Trophoblast cell (in vitro differentiated cells and primary cell): ENCODE data around the gene SLC7A6.

Source experiments
- DNase-seq, 2 donors: peaks; one replicate each; pipeline ENCODE4 v3.0.0-alpha.2; 2016
- H2AFZ ChIP-seq: 2 replicates; pipeline ENCODE4 v1.6.1; 2013; ENCODE audit warnings: low read length, moderate library complexity, mild to moderate bottlenecking; ENCODE audit not compliant: insufficient read depth, poor library complexity
- H2AK5ac ChIP-seq: 2 replicates; pipeline ENCODE4 v1.6.1; 2013; ENCODE audit warnings: mild to moderate bottlenecking, low read length
- H2BK120ac ChIP-seq: 2 replicates; pipeline ENCODE4 v1.6.1; 2013; ENCODE audit warnings: low read length, mild to moderate bottlenecking, moderate library complexity; ENCODE audit not compliant: insufficient read depth, poor library complexity
- H2BK12ac ChIP-seq: 2 replicates; pipeline ENCODE4 v1.6.1; 2013; ENCODE audit warnings: mild to moderate bottlenecking, low read length, moderate library complexity
- H2BK5ac ChIP-seq: 2 replicates; pipeline ENCODE4 v1.6.1; 2013; ENCODE audit warnings: low read length, low read depth, moderate library complexity, mild to moderate bottlenecking; ENCODE audit not compliant: poor library complexity
- H3K14ac ChIP-seq: 2 replicates; pipeline ENCODE4 v1.6.1; 2013; ENCODE audit warnings: mild to moderate bottlenecking, low read length
- H3K18ac ChIP-seq: 2 replicates; pipeline ENCODE4 v1.6.1; 2013; ENCODE audit warnings: mild to moderate bottlenecking, low read length
- H3K23ac ChIP-seq: 2 replicates; pipeline ENCODE4 v1.6.1; 2013; ENCODE audit warnings: low read length
- H3K27ac ChIP-seq: 2 replicates; pipeline ENCODE4 v1.5.1; 2013; ENCODE audit warnings: low read depth, mild to moderate bottlenecking, inconsistent platforms, low read length, moderate library complexity
- H3K27me3 ChIP-seq: 2 replicates; pipeline ENCODE4 v1.6.1; 2013; ENCODE audit warnings: inconsistent platforms, mild to moderate bottlenecking, low read length, moderate library complexity; ENCODE audit not compliant: insufficient read depth
- H3K36me3 ChIP-seq, 2 experiments: 1 replicate in 1 of 2; 2 replicates in 1 of 2; pipeline ENCODE4 v1.6.1; 2013; ENCODE audit warnings: low read length in 2 of 2, mild to moderate bottlenecking in 2 of 2, moderate library complexity in 1 of 2; ENCODE audit not compliant: insufficient read depth in 2 of 2, control insufficient read depth in 1 of 2
- H3K4ac ChIP-seq: 2 replicates; pipeline ENCODE4 v1.6.1; 2013; ENCODE audit warnings: low read depth, mild to moderate bottlenecking, low read length, moderate library complexity
- H3K4me1 ChIP-seq, 2 experiments: 1 replicate in 1 of 2; 2 replicates in 1 of 2; pipeline ENCODE4 v1.6.1; 2013; ENCODE audit warnings: low read length in 2 of 2, mild to moderate bottlenecking in 2 of 2, moderate library complexity in 1 of 2; ENCODE audit not compliant: insufficient read depth in 2 of 2, control insufficient read depth in 1 of 2
- H3K4me2 ChIP-seq: 2 replicates; pipeline ENCODE4 v1.6.1; 2013; ENCODE audit warnings: inconsistent platforms, mild to moderate bottlenecking, low read length, moderate library complexity
- H3K4me3 ChIP-seq: 2 replicates; pipeline ENCODE4 v1.5.1; 2013; ENCODE audit warnings: mild to moderate bottlenecking, low read depth, low read length, inconsistent platforms
- H3K79me1 ChIP-seq: one replicate; pipeline ENCODE4 v1.6.1; 2013; ENCODE audit warnings: low read length
- H3K79me2 ChIP-seq: 2 replicates; pipeline ENCODE4 v1.6.1; 2013; ENCODE audit warnings: low read length, mild to moderate bottlenecking; ENCODE audit not compliant: control insufficient read depth, insufficient read depth, poor library complexity
- H3K9ac ChIP-seq: 2 replicates; pipeline ENCODE4 v1.6.1; 2013; ENCODE audit warnings: mild to moderate bottlenecking, low read length
- H3K9me3 ChIP-seq: 2 replicates; pipeline ENCODE4 v1.6.1; 2013; ENCODE audit warnings: low read depth, mild to moderate bottlenecking, control low read depth, inconsistent platforms, low read length; ENCODE audit not compliant: insufficient read depth
- H4K12ac ChIP-seq: 2 replicates; pipeline ENCODE4 v1.6.1; 2013; ENCODE audit warnings: low read depth, mild to moderate bottlenecking, low read length, moderate library complexity
- H4K8ac ChIP-seq: 2 replicates; pipeline ENCODE4 v1.6.1; 2013; ENCODE audit warnings: low read depth, mild to moderate bottlenecking, low read length, moderate library complexity
- H4K91ac ChIP-seq: one replicate; pipeline ENCODE4 v1.6.1; 2013; ENCODE audit warnings: low read depth, mild to moderate bottlenecking, low read length, moderate library complexity
- WGBS: extraction: QIAGEN DNeasy Blood & Tissue Kit; methylation state at CpG from one replicate; pipeline ENCODE4 v1.1.7; 2013; ENCODE audit warnings: missing lambda C conversion rate; ENCODE audit not compliant: insufficient read length, insufficient coverage; ENCODE audit errors: extremely low coverage; 5-methylcytosine and 5-hydroxymethylcytosine counted together

The SLC7A6 gene

DNA sequence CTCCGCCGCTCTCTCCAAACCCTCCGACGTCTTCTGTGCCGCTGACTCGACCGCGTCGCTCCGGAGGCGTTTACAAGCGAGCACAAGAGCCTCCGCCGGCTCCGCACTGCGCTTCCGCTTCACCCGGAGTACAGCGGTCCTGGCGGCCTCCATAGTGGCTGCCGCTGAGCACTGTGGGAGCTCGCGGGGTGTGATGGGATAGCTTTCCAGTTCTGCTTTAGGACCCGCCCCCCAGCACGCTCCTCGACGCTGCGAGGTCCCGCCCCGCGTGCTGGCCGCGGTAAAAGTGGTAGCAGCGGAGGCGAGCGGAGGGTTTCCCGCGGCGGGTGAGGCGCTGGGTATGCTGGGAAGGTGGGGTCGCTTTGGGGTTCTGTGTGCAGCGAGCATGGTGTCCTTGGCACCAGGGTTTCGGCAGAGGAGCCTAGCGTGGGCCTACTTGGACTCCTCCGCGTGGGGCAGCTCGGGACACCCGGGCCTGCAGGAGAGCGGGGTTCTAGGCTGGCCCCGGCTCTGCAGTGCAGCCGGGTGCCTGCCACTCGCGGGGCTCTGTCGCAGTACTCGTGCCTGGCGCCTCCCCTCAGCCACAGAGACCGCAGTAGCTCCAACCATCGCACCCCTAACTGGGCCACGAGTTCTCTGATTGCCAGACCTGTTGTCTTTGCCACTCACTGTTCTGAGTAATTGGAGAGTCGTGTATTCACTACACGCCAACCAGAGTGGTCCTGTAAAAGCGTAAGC is 46.6 kb downstream of the SLC7A6 start, which contains the start of the genes PRMT7 and SLC7A6OS:
PRMT7 (plus strand) TSS at position 246 of the 738 bp plus-strand sequence. CDS start 4,961 bp downstream, outside the sequence.
SLC7A6OS (minus strand) TSS at position 173 of the 738 bp plus-strand sequence; CDS start at position 153, 20 bp downstream.
- peak within 1 kb of the TSS; percentile 61 for H4K8ac ChIP-seq
- H3K4ac ChIP-seq, result peak within 1 kb of the TSS; percentile 13
- peak within 1 kb of the TSS; percentile 44 for H4K91ac ChIP-seq
- peak; percentile 87 to 88 for DNase-seq
- H2AK5ac ChIP-seq, result peak within 1 kb of the TSS; percentile 28
- peaks cover 10% of the 10 kb centered on the region for H3K79me2 ChIP-seq
- peak within 1 kb of the TSS; percentile 58 for H2AFZ ChIP-seq
- H3K14ac ChIP-seq, result peak within 1 kb of the TSS; percentile 75
- no peak within 1 kb of the TSS for H3K23ac ChIP-seq
- H3K4me3 ChIP-seq, result peak within 1 kb of the TSS; percentile 96
- H3K36me3 ChIP-seq, result peaks cover 17 to 18% of the 10 kb centered on the region in 2 experiments
- peaks cover 0 to 7% of the 10 kb centered on the region in 2 experiments for H3K4me1 ChIP-seq
- H3K9me3 ChIP-seq, result no peaks in the 10 kb centered on the region
- peak within 1 kb of the TSS; percentile 67 for H2BK120ac ChIP-seq
- peak within 1 kb of the TSS; percentile 39 for H4K12ac ChIP-seq
- no peak within 1 kb of the TSS for H2BK5ac ChIP-seq
- H3K27me3 ChIP-seq, result no peaks in the 10 kb centered on the region
- no peak within 1 kb of the TSS for H2BK12ac ChIP-seq
- peak within 1 kb of the TSS; percentile 67 for H3K4me2 ChIP-seq
- H3K79me1 ChIP-seq, result peaks cover 6% of the 10 kb centered on the region
- H3K27ac ChIP-seq, result peak within 1 kb of the TSS; percentile 44
- WGBS, result no CpG with 5 or more reads among the region's 62 CpGs
- H3K9ac ChIP-seq, result peak within 1 kb of the TSS; percentile 85
- H3K18ac ChIP-seq, result peak within 1 kb of the TSS; percentile 61

DNA sequence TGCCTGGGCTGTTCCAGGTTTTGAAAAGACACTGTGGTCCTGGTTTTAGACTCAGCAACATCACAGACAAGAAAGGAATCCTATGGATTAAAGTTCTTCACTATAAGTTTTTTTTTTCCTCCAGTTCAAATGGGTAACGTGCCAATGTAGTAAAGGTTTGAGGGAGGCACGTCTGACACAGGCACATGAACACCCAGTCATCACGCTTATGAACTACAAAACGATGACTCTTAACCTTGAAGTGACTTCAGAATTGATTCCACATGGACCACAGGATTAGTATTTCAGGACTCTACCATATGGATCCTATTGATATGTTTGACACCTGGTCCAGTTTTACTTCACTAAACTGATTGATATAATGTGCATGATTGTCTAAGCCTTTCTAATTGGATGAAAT is 48.8 kb downstream of the SLC7A6 start:
- no CpG with 5 or more reads among the region's 4 CpGs for WGBS
- no peak overlapping the region for H3K9ac ChIP-seq

DNA sequence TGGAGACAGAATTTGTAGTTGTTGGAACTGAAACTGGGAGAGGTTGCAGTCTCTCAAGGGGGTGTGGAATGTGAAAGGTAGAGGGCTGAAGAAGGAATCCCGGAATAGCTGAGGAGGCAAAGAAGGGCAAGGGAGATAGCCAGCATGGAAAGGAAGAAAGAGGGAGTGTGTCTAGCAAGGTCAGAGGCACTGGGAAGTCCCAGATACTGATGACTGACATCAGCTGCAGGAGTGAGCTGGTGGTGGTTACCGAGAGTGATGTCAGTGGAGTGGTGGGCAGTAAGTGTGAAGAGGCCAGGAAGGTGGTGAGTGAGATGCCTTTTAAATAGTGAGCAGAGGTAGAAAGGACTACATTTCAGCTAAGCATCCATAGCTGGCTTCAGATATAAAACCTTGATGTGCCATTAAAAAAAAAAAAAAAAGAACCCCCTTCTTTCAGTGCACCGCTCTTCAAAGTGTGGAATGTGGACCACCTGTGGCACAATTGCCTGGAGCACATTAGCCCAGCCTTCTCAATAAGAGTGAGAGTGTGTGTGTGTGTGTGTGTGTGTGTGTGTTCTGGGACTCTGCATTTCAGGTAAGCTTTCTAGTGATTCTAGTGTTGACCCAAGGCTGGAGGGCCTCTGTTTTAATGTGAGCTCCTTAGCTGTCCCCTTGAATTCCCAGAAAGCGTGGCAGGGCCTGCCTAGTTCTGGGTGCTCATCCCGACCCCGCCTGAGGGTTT is 55.0 kb downstream of the SLC7A6 start:
- DNase-seq, result no peak
- H4K12ac ChIP-seq, result no peak overlapping the region
- H3K4me3 ChIP-seq, result no peak overlapping the region
- H4K91ac ChIP-seq, result no peak overlapping the region
- H3K4me1 ChIP-seq, result no peaks in the 10 kb centered on the region
- H3K23ac ChIP-seq, result no peak overlapping the region
- H2BK5ac ChIP-seq, result no peak overlapping the region
- H2BK120ac ChIP-seq, result no peak overlapping the region
- H2BK12ac ChIP-seq, result no peak overlapping the region
- no peak overlapping the region for H3K9ac ChIP-seq
- H3K18ac ChIP-seq, result no peak overlapping the region
- no peak overlapping the region for H3K27ac ChIP-seq
- WGBS, result no CpG with 5 or more reads among the region's 6 CpGs
- H2AFZ ChIP-seq, result no peak overlapping the region
- no peak overlapping the region for H3K4ac ChIP-seq
- no peak overlapping the region for H2AK5ac ChIP-seq
- no peak overlapping the region for H3K14ac ChIP-seq
- no peak overlapping the region for H3K4me2 ChIP-seq
- H4K8ac ChIP-seq, result no peak overlapping the region
- peaks cover 22 to 30% of the 10 kb centered on the region in 2 experiments for H3K36me3 ChIP-seq
- H3K27me3 ChIP-seq, result no peaks in the 10 kb centered on the region
- no peaks in the 10 kb centered on the region for H3K79me2 ChIP-seq
- H3K79me1 ChIP-seq, result no peaks in the 10 kb centered on the region
- H3K9me3 ChIP-seq, result peaks cover 3% of the 10 kb centered on the region

More for the DNA sequence above, 48.8 kb downstream of the SLC7A6 start:
- Histone ChIP-seq H2BK5ac (no peak overlapping the region), H3K9me3 (no peaks in the 10 kb centered on the region), H3K27ac (no peak overlapping the region), H3K4me3 (no peak overlapping the region), H3K23ac (no peak overlapping the region), H2AFZ (no peak overlapping the region), H3K4me2 (no peak overlapping the region), H3K14ac (no peak overlapping the region), H3K79me1 (peaks cover 6% of the 10 kb centered on the region), H3K27me3 (no peaks in the 10 kb centered on the region), H3K36me3 (peaks cover 11 to 15% of the 10 kb centered on the region in 2 experiments), H3K4ac (no peak overlapping the region), H3K79me2 (peaks cover 10% of the 10 kb centered on the region), H4K91ac (no peak overlapping the region), H2BK12ac (no peak overlapping the region), H3K4me1 (peaks cover 0 to 7% of the 10 kb centered on the region in 2 experiments), H4K8ac (no peak overlapping the region), H2BK120ac (no peak overlapping the region), H2AK5ac (no peak overlapping the region), H4K12ac (no peak overlapping the region), H3K18ac (no peak overlapping the region)
- DNase-seq, result no peak

DNA sequence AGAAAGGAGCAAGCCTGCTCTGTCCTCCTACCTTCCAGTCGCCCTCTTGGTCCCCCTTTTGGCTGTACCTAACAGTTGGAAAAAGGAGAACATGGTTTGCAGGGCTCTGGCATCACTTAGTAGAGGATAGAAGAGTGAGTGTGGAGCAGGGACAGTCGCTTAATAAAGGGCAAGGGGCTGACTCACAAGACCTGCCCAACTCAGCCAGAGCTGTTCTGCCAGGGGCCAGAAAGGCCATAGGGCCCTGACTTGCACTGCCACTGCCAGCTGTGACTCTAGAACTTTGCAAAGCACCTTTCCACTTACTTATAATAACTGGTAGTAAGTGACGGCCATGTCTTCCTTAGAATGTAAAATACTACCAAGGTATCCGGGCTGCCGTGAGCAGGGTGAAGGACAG is 60.0 kb downstream of the SLC7A6 start:
- Histone ChIP-seq H3K18ac (no peak overlapping the region), H2BK120ac (no peak overlapping the region)
- DNase-seq, result no peak

More for the DNA sequence above, 60.0 kb downstream of the SLC7A6 start:
- H2BK12ac ChIP-seq, result no peak overlapping the region
- no peak overlapping the region for H3K14ac ChIP-seq
- no peak overlapping the region for H3K4ac ChIP-seq
- no peak overlapping the region for H3K4me3 ChIP-seq
- no peak overlapping the region for H3K4me2 ChIP-seq
- H4K12ac ChIP-seq, result no peak overlapping the region
- H3K79me2 ChIP-seq, result no peaks in the 10 kb centered on the region
- no peak overlapping the region for H3K27ac ChIP-seq
- H3K4me1 ChIP-seq, result peaks cover 9 to 18% of the 10 kb centered on the region in 2 experiments
- H3K79me1 ChIP-seq, result peaks cover 5% of the 10 kb centered on the region
- H2AK5ac ChIP-seq, result no peak overlapping the region
- H3K9ac ChIP-seq, result no peak overlapping the region
- H2AFZ ChIP-seq, result no peak overlapping the region
- H4K8ac ChIP-seq, result no peak overlapping the region
- no peak overlapping the region for H3K23ac ChIP-seq
- H3K27me3 ChIP-seq, result no peaks in the 10 kb centered on the region
- H4K91ac ChIP-seq, result no peak overlapping the region
- H3K36me3 ChIP-seq, result peaks cover 27 to 28% of the 10 kb centered on the region in 2 experiments
- H3K9me3 ChIP-seq, result peaks cover 3% of the 10 kb centered on the region
- no CpG with 5 or more reads among the region's 5 CpGs for WGBS
- no peak overlapping the region for H2BK5ac ChIP-seq
